ENCODE measurements around the gene NAGA. TPM values are rescaled to one million over a fixed set of nuclear protein-coding genes. Genes with fewer than 3 reads are reported as not detected.

NAGA gene
- total and polyA plus RNA-seq, 2 donors (not counting 3 experiments of a cell fraction or from before 2014, with no cell fraction given) = 29.0 to 63.4 TPM

DNA sequence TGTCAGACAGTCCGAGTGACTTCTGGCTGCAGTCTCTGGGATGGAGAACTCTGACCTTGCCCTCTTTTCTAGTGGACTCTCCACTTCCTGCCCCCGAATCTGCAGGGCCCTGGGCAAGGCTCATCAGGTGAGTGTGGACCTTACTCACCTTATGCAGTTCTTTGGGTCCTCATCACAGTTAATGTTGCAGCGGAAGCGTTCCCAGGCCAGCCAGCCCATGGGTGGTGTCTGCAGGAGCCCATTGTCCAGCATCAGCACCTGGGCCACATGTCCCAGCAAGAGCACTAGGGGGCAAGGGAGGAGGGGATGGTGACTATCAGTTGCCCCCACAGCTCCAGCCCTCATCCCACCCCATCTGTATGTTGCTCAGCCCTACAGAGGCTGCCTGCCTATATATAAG is 2.3 kb downstream of the NAGA start:
- Histone ChIP-seq H3K27me3 (ENCODE audit: control insufficient read depth in 2 of 2, insufficient read depth in 2 of 2, low read length in 2 of 2) (no peaks in the 10 kb centered on the region), H3K4me1 (ENCODE audit: control insufficient read depth, extremely low read depth, insufficient read depth, low read length) (peaks cover 13% of the 10 kb centered on the region), H4K20me1 (replicated peaks; ENCODE audit: control insufficient read depth, extremely low read depth, insufficient read depth, low read length) (no peaks in the 10 kb centered on the region), H3K27ac (ENCODE audit: insufficient read depth, low read depth, low read length) (no peak overlapping the region), H3K79me2 (ENCODE audit: control insufficient read depth, insufficient read depth, low read length) (peaks cover 2% of the 10 kb centered on the region), H3K9ac (replicated peaks; ENCODE audit: extremely low read depth, insufficient read depth, low read length) (no peak overlapping the region), H3K9me1 (replicated peaks; ENCODE audit: control insufficient read depth, extremely low read depth, insufficient read depth, low read length) (no peaks in the 10 kb centered on the region), H3K36me3 (ENCODE audit: control insufficient read depth in 2 of 2, extremely low read depth in 1 of 2, insufficient read depth in 2 of 2, low read length in 2 of 2) (no peaks in the 10 kb centered on the region), H3K4me3 (replicated peaks in 1 of 3; ENCODE audit: insufficient read depth in 1 of 3, low read depth in 1 of 3, low read length in 3 of 3) (no peak overlapping the region), H3K9me3 (replicated peaks; ENCODE audit: control insufficient read depth, insufficient read depth, low read length) (no peaks in the 10 kb centered on the region), H3K4me2 (ENCODE audit: insufficient read depth, low read length) (no peak overlapping the region), H2AFZ (ENCODE audit: low read depth, low read length) (no peak overlapping the region)
- DNase-seq (ENCODE audit: low read depth, low spot score) (no peak), FAIRE-seq (no peak)
- no TSS peak for BruUV-seq (replicated peaks)
- intact Hi-C loops (cut with micrococcal nuclease) = no loop called here
- dilution Hi-C loops (cut with MboI; ENCODE audit: extremely low pct_ligation_motif_present, low sequenced_read_pairs) = no loop called here
- CTCF ChIA-PET = no interaction called here
- POLR2A ChIA-PET = no interaction called here
- TF ChIP-seq EZH2 (IDR thresholded peaks at IDR 0.05; ENCODE audit: borderline replicate concordance, low read depth, low read length, severe bottlenecking) (no peak), MYC (IDR thresholded peaks at IDR 0.05; ENCODE audit: low read depth, low read length) (no peak), GATA2 (IDR thresholded peaks at IDR 0.05; ENCODE audit: insufficient read depth, insufficient read length, low read depth, low read length) (no peak), POLR2AphosphoS5 (IDR thresholded peaks at IDR 0.05; ENCODE audit: insufficient read depth, low read depth, low read length) (no peak), JUN (IDR thresholded peaks at IDR 0.05; ENCODE audit: borderline replicate concordance, insufficient read depth, insufficient read length, low read depth) (no peak), POLR2A (IDR thresholded peaks at IDR 0.05; ENCODE audit: low read depth, low read length) (no peak), FOS (IDR thresholded peaks at IDR 0.05; ENCODE audit: borderline replicate concordance, insufficient read depth, low read length) (no peak)
- TF ChIP-seq, protein P1, sequence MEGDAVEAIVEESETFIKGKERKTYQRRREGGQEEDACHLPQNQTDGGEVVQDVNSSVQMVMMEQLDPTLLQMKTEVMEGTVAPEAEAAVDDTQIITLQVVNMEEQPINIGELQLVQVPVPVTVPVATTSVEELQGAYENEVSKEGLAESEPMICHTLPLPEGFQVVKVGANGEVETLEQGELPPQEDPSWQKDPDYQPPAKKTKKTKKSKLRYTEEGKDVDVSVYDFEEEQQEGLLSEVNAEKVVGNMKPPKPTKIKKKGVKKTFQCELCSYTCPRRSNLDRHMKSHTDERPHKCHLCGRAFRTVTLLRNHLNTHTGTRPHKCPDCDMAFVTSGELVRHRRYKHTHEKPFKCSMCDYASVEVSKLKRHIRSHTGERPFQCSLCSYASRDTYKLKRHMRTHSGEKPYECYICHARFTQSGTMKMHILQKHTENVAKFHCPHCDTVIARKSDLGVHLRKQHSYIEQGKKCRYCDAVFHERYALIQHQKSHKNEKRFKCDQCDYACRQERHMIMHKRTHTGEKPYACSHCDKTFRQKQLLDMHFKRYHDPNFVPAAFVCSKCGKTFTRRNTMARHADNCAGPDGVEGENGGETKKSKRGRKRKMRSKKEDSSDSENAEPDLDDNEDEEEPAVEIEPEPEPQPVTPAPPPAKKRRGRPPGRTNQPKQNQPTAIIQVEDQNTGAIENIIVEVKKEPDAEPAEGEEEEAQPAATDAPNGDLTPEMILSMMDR (IDR thresholded peaks at IDR 0.05; ENCODE audit: extremely low read depth in 1 of 2, insufficient read depth in 1 of 2, low read depth in 1 of 2, low read length in 2 of 2) = no peak
- TF ChIP-seq, protein P2, sequence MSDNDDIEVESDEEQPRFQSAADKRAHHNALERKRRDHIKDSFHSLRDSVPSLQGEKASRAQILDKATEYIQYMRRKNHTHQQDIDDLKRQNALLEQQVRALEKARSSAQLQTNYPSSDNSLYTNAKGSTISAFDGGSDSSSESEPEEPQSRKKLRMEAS (IDR thresholded peaks at IDR 0.05; ENCODE audit: insufficient read depth, insufficient read length) = no peak

Data from endothelial cell of umbilical vein (primary cell).